Endothelial cell of umbilical vein (primary cell): Measurements from ENCODE around the gene LCP1.

Experiments used
- EZH2 ChIP-seq: IDR thresholded peaks from 2 replicates; pipeline ENCODE4 v1.6.1; 2012; ENCODE audit warnings: borderline replicate concordance, low read depth, mild to moderate bottlenecking, moderate library complexity, low read length, inconsistent platforms; ENCODE audit not compliant: severe bottlenecking
- FOS ChIP-seq: IDR thresholded peaks from 2 replicates; pipeline ENCODE4 v1.6.1; 2011; ENCODE audit warnings: mild to moderate bottlenecking, low read length, moderate library complexity, borderline replicate concordance; ENCODE audit not compliant: insufficient read depth
- JUN ChIP-seq: IDR thresholded peaks from 2 replicates; pipeline ENCODE4 v1.6.1; 2011; ENCODE audit warnings: borderline replicate concordance, low read depth; ENCODE audit not compliant: insufficient read length, insufficient read depth
- MYC ChIP-seq: IDR thresholded peaks from one replicate; pipeline ENCODE4 v1.6.1; 2011; ENCODE audit warnings: mild to moderate bottlenecking, low read depth, low read length
- POLR2A ChIP-seq: IDR thresholded peaks from 2 replicates; pipeline ENCODE4 v1.6.1; 2012; ENCODE audit warnings: low read depth, mild to moderate bottlenecking, control low read depth, low read length
- POLR2AphosphoS5 ChIP-seq: IDR thresholded peaks from 2 replicates; pipeline ENCODE4 v1.6.1; 2012; ENCODE audit warnings: low read depth, mild to moderate bottlenecking, control low read depth, low read length, moderate library complexity; ENCODE audit not compliant: insufficient read depth
- TF ChIP-seq, protein P1 (sequence below), 2 donors: IDR thresholded peaks; 1 replicate in 1 of 2; 2 replicates in 1 of 2; pipeline ENCODE4 v1.5.1; 2011; ENCODE audit warnings: low read length in 2 of 2, mild to moderate bottlenecking in 2 of 2, moderate library complexity in 2 of 2, control low read depth in 1 of 2, inconsistent platforms in 1 of 2, low read depth in 1 of 2; ENCODE audit not compliant: insufficient read depth in 1 of 2; ENCODE audit errors: extremely low read depth in 1 of 2
- TF ChIP-seq, protein P2 (sequence below): IDR thresholded peaks from 2 replicates; pipeline ENCODE4 v1.6.1; 2011; ENCODE audit not compliant: insufficient read depth, insufficient read length

DNA sequence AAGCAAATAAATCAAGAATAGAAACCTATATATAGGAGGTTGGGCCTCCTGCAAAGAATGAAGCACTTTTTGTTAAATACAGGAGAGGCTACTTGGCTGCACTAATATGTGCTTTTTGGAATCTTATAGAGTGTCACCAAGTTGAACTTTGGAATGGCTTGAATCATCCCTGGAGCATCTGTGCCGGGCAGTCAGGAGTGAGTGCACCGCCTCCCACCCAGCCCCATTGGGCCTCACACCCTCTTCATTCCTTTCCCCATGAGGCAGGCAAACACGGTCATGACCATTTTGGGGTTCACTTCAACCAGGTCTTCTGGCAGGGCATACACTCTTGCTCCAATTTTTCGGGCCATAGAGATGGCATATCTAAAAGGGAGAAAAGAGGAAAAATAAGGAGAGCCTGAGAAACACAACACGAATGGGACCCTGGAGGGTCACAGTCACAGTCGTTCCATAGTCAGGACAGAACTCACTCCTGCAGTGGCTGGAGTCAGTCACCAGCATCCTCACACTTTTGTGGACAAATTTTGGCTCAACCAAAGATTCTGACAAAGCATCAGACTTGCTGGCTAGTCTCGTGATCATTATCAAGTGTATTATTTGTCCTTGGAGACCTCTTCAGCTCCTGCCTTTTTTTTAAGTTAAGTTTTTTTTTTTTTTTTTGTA is 54.5 kb downstream of the LCP1 start:
- TF ChIP-seq, protein P1, sequence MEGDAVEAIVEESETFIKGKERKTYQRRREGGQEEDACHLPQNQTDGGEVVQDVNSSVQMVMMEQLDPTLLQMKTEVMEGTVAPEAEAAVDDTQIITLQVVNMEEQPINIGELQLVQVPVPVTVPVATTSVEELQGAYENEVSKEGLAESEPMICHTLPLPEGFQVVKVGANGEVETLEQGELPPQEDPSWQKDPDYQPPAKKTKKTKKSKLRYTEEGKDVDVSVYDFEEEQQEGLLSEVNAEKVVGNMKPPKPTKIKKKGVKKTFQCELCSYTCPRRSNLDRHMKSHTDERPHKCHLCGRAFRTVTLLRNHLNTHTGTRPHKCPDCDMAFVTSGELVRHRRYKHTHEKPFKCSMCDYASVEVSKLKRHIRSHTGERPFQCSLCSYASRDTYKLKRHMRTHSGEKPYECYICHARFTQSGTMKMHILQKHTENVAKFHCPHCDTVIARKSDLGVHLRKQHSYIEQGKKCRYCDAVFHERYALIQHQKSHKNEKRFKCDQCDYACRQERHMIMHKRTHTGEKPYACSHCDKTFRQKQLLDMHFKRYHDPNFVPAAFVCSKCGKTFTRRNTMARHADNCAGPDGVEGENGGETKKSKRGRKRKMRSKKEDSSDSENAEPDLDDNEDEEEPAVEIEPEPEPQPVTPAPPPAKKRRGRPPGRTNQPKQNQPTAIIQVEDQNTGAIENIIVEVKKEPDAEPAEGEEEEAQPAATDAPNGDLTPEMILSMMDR (IDR thresholded peaks at IDR 0.05; ENCODE audit: extremely low read depth in 1 of 2, insufficient read depth in 1 of 2, low read depth in 1 of 2, low read length in 2 of 2), result no peak
- TF ChIP-seq EZH2, result no peak
- TF ChIP-seq MYC, result no peak
- TF ChIP-seq, protein P2, sequence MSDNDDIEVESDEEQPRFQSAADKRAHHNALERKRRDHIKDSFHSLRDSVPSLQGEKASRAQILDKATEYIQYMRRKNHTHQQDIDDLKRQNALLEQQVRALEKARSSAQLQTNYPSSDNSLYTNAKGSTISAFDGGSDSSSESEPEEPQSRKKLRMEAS, result no peak
- TF ChIP-seq POLR2A, result no peak
- TF ChIP-seq POLR2AphosphoS5, result no peak
- TF ChIP-seq FOS, result no peak
- no peak for TF ChIP-seq JUN
